Measurements from ENCODE around the gene SRRM4. TPM values are rescaled to one million over a fixed set of nuclear protein-coding genes. Genes with fewer than 3 reads are reported as not detected.

SRRM4 gene
- total and polyA plus RNA-seq, 4 donors: 3.8 to 22.6 (median 13.9) TPM

- H3K36me3 ChIP-seq (ENCODE audit: control insufficient read depth, insufficient read depth, low read length): no peaks in the 10 kb centered on the region
- no peaks in the 10 kb centered on the region for H3K9me3 ChIP-seq (ENCODE audit: control insufficient read depth, insufficient read depth, low read length)
- no peak overlapping the region for H3K4me3 ChIP-seq (ENCODE audit: low read depth, low read length)
- H3K4me1 ChIP-seq (ENCODE audit: control insufficient read depth, insufficient read depth, low read length): no peaks in the 10 kb centered on the region
- DNase-seq (ENCODE audit: low read depth in 4 of 6, low spot score in 6 of 6): peak in 3 of 6 donors; percentile 46 to 76 (median 68)
- H3K27ac ChIP-seq (ENCODE audit: low read depth, low read length): no peak overlapping the region
- 22% methylated on average over 8 of the region's 16 CpGs for WGBS (ENCODE audit: insufficient coverage)
- no peaks in the 10 kb centered on the region for H3K27me3 ChIP-seq (ENCODE audit: control insufficient read depth, insufficient read depth, low read length)
Measured at GRCh38 chr12:119060847-119061796, 79.8 kb downstream of the SRRM4 start.

- 72% methylated on average over 4 of the region's 9 CpGs for WGBS (ENCODE audit: insufficient coverage)
- no peak for DNase-seq (ENCODE audit: low read depth in 4 of 6, low spot score in 6 of 6)
- Histone ChIP-seq H3K4me3 (ENCODE audit: low read depth, low read length) (no peak overlapping the region), H3K36me3 (ENCODE audit: control insufficient read depth, insufficient read depth, low read length) (no peaks in the 10 kb centered on the region), H3K27ac (ENCODE audit: low read depth, low read length) (no peak overlapping the region), H3K9me3 (ENCODE audit: control insufficient read depth, insufficient read depth, low read length) (no peaks in the 10 kb centered on the region), H3K4me1 (ENCODE audit: control insufficient read depth, insufficient read depth, low read length) (no peaks in the 10 kb centered on the region), H3K27me3 (ENCODE audit: control insufficient read depth, insufficient read depth, low read length) (no peaks in the 10 kb centered on the region)
Measured at GRCh38 chr12:119068129-119068856, 87.0 kb downstream of the SRRM4 start.

GRCh38 chr12:119069147-119069642 is 87.9 kb downstream of the SRRM4 start:
- DNase-seq (ENCODE audit: low read depth in 4 of 6, low spot score in 6 of 6): no peak
- Histone ChIP-seq H3K4me1 (ENCODE audit: control insufficient read depth, insufficient read depth, low read length) (no peaks in the 10 kb centered on the region), H3K4me3 (ENCODE audit: low read depth, low read length) (no peak overlapping the region), H3K9me3 (ENCODE audit: control insufficient read depth, insufficient read depth, low read length) (no peaks in the 10 kb centered on the region), H3K27me3 (ENCODE audit: control insufficient read depth, insufficient read depth, low read length) (no peaks in the 10 kb centered on the region), H3K36me3 (ENCODE audit: control insufficient read depth, insufficient read depth, low read length) (no peaks in the 10 kb centered on the region), H3K27ac (ENCODE audit: low read depth, low read length) (no peak overlapping the region)
- WGBS (ENCODE audit: insufficient coverage): 40% methylated on average over 5 of the region's 8 CpGs

DNA sequence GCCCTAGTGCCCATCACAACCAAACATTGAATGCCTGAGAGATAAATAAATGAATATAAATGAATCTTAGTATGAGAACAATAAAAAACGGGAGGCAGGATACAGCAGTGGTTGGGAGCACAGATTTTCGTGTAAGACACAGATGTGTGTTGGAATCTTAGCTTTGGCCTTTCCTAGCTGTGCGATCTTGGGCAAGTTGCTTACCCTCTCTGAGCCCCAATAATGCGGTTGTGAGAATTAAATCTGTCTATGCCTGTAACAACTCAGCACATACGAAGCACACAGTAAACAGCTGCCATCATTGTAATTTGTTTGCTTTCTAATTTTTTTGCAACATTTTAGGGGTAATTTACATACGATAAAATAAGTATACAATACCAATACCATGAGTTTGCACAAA is 89.8 kb downstream of the SRRM4 start:
- 77% methylated on average over 2 of the region's 6 CpGs for WGBS (ENCODE audit: insufficient coverage)
- H3K27ac ChIP-seq (ENCODE audit: low read depth, low read length): no peak overlapping the region
- H3K4me3 ChIP-seq (ENCODE audit: low read depth, low read length): no peak overlapping the region
- H3K4me1 ChIP-seq (ENCODE audit: control insufficient read depth, insufficient read depth, low read length): no peaks in the 10 kb centered on the region
- no peaks in the 10 kb centered on the region for H3K36me3 ChIP-seq (ENCODE audit: control insufficient read depth, insufficient read depth, low read length)
- no peak for DNase-seq (ENCODE audit: low read depth in 4 of 6, low spot score in 6 of 6)
- H3K9me3 ChIP-seq (ENCODE audit: control insufficient read depth, insufficient read depth, low read length): no peaks in the 10 kb centered on the region
- H3K27me3 ChIP-seq (ENCODE audit: control insufficient read depth, insufficient read depth, low read length): no peaks in the 10 kb centered on the region

DNA sequence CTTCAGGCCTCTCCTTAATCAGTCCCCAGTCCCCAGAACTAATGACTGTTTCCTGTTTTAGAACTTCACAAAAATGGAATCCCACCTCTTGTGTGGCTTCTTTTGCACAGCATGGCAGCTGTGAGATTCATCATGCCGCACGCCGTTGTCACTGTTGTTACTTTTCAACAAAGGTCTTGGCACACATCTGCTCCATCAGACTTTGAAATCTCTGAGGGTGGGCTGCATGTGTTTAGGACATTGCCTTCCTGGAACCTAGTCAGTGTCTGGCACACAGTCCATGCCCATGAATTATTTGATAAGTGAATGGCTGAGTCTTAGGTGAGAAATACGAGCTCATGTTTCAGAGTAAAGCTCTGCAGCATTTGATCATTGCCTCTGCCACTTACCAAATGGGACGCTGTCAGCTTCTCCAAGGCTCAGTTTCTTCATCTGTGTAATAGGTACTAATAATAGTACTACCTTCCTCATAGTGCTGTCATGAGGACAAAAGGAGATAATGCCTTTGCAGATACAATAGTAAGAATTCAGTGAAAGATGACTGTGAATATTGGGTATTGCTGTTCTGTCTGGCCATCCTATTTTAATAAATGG is 90.4 kb downstream of the SRRM4 start:
- H3K9me3 ChIP-seq (ENCODE audit: control insufficient read depth, insufficient read depth, low read length): no peaks in the 10 kb centered on the region
- no peak overlapping the region for H3K27ac ChIP-seq (ENCODE audit: low read depth, low read length)
- no peak for DNase-seq (ENCODE audit: low read depth in 4 of 6, low spot score in 6 of 6)
- H3K36me3 ChIP-seq (ENCODE audit: control insufficient read depth, insufficient read depth, low read length): no peaks in the 10 kb centered on the region
- WGBS (ENCODE audit: insufficient coverage): 42% methylated on average over 3 of the region's 5 CpGs
- no peak overlapping the region for H3K4me3 ChIP-seq (ENCODE audit: low read depth, low read length)
- H3K27me3 ChIP-seq (ENCODE audit: control insufficient read depth, insufficient read depth, low read length): no peaks in the 10 kb centered on the region
- H3K4me1 ChIP-seq (ENCODE audit: control insufficient read depth, insufficient read depth, low read length): no peaks in the 10 kb centered on the region

- Histone ChIP-seq H3K4me3 (ENCODE audit: low read depth, low read length) (no peak overlapping the region), H3K9me3 (ENCODE audit: control insufficient read depth, insufficient read depth, low read length) (no peaks in the 10 kb centered on the region), H3K27me3 (ENCODE audit: control insufficient read depth, insufficient read depth, low read length) (no peaks in the 10 kb centered on the region), H3K27ac (ENCODE audit: low read depth, low read length) (no peak overlapping the region), H3K36me3 (ENCODE audit: control insufficient read depth, insufficient read depth, low read length) (no peaks in the 10 kb centered on the region), H3K4me1 (ENCODE audit: control insufficient read depth, insufficient read depth, low read length) (no peaks in the 10 kb centered on the region)
- WGBS (ENCODE audit: insufficient coverage): 49% methylated on average over 6 of the region's 6 CpGs
- peak in 1 of 6 donors; percentile 85 for DNase-seq (ENCODE audit: low read depth in 4 of 6, low spot score in 6 of 6)
Measured at GRCh38 chr12:119072440-119072839, 91.1 kb downstream of the SRRM4 start.

GRCh38 chr12:119075222-119075787 is 94.0 kb downstream of the SRRM4 start:
- 91% methylated on average over 3 of the region's 3 CpGs for WGBS (ENCODE audit: insufficient coverage)
- no peaks in the 10 kb centered on the region for H3K9me3 ChIP-seq (ENCODE audit: control insufficient read depth, insufficient read depth, low read length)

DNA sequence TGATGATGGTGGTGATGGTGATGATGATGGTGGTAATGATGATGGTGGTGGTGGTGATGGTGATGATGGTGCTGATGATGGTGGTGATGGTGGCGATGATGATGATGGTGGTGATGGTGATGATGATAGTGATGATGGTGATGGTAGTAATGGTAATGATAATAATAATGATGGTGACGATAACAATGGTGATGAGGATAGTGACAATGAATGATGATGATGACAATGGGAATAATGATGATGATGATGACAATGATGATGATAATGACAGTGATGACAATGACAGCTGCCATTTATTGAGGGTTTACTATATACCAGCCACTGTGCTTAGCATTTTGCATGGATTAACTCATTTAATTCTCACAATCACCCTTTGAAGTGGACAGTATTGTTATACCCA is 94.6 kb downstream of the SRRM4 start:
- WGBS (ENCODE audit: insufficient coverage): 100% methylated on average over 2 of the region's 2 CpGs
- Histone ChIP-seq H3K4me1 (ENCODE audit: control insufficient read depth, insufficient read depth, low read length) (no peaks in the 10 kb centered on the region), H3K4me3 (ENCODE audit: low read depth, low read length) (no peak overlapping the region), H3K27me3 (ENCODE audit: control insufficient read depth, insufficient read depth, low read length) (no peaks in the 10 kb centered on the region), H3K27ac (ENCODE audit: low read depth, low read length) (no peak overlapping the region), H3K36me3 (ENCODE audit: control insufficient read depth, insufficient read depth, low read length) (no peaks in the 10 kb centered on the region), H3K9me3 (ENCODE audit: control insufficient read depth, insufficient read depth, low read length) (no peaks in the 10 kb centered on the region)
- DNase-seq (ENCODE audit: low read depth in 4 of 6, low spot score in 6 of 6): no peak

More at GRCh38 chr12:119075222-119075787, 94.0 kb downstream of the SRRM4 start:
- no peaks in the 10 kb centered on the region for H3K27me3 ChIP-seq (ENCODE audit: control insufficient read depth, insufficient read depth, low read length)
- H3K27ac ChIP-seq (ENCODE audit: low read depth, low read length): no peak overlapping the region
- no peaks in the 10 kb centered on the region for H3K4me1 ChIP-seq (ENCODE audit: control insufficient read depth, insufficient read depth, low read length)
- no peak for DNase-seq (ENCODE audit: low read depth in 4 of 6, low spot score in 6 of 6)
- H3K4me3 ChIP-seq (ENCODE audit: low read depth, low read length): no peak overlapping the region
- no peaks in the 10 kb centered on the region for H3K36me3 ChIP-seq (ENCODE audit: control insufficient read depth, insufficient read depth, low read length)

GRCh38 chr12:119079530-119079929 is 98.2 kb downstream of the SRRM4 start:
- Histone ChIP-seq H3K4me1 (ENCODE audit: control insufficient read depth, insufficient read depth, low read length) (peaks cover 8% of the 10 kb centered on the region), H3K36me3 (ENCODE audit: control insufficient read depth, insufficient read depth, low read length) (no peaks in the 10 kb centered on the region), H3K4me3 (ENCODE audit: low read depth, low read length) (no peak overlapping the region), H3K9me3 (ENCODE audit: control insufficient read depth, insufficient read depth, low read length) (no peaks in the 10 kb centered on the region), H3K27ac (ENCODE audit: low read depth, low read length) (no peak overlapping the region), H3K27me3 (ENCODE audit: control insufficient read depth, insufficient read depth, low read length) (no peaks in the 10 kb centered on the region)
- 85% methylated on average over 4 of the region's 8 CpGs for WGBS (ENCODE audit: insufficient coverage)
- no peak for DNase-seq (ENCODE audit: low read depth in 4 of 6, low spot score in 6 of 6)
